Esophagus muscularis mucosa (tissue), 4 donors: ENCODE measurements around the gene PRKCE. TPM values are rescaled to one million over a fixed set of nuclear protein-coding genes. Genes with fewer than 3 reads are reported as not detected.

ENCODE experiments used
- DNase-seq: peaks from one replicate; pipeline ENCODE4 v3.0.0-alpha.2; 2017; ENCODE audit errors: extremely low spot score
- H3K27ac ChIP-seq, 4 donors: fragments of 200-600 bp; sonication (generic); replicated peaks in 1 of 4; 1 replicate in 3 of 4; 2 replicates in 1 of 4; pipeline ENCODE4 v1.5.1; 2016 to 2019; ENCODE audit warnings: mild to moderate bottlenecking in 1 of 4
- H3K27me3 ChIP-seq, 4 donors: fragments of 200-600 bp; sonication (generic); one replicate each; pipeline versions ENCODE4 v1.5.1 to v1.6.0; 2016 to 2019
- H3K36me3 ChIP-seq, 4 donors: fragments of 200-600 bp; sonication (generic); one replicate each; pipeline ENCODE4 v1.5.1; 2016 to 2019
- H3K4me1 ChIP-seq, 4 donors: fragments of 200-600 bp; sonication (generic); one replicate each; pipeline ENCODE4 v1.5.1; 2016 to 2019
- H3K4me3 ChIP-seq, 4 donors: fragments of 200-600 bp; sonication (generic); 1 replicate in 2 of 4; 2 replicates in 2 of 4; pipeline ENCODE4 v1.5.1; 2016 to 2019; ENCODE audit warnings: mild to moderate bottlenecking in 4 of 4, moderate library complexity in 1 of 4
- H3K9me3 ChIP-seq, 4 donors: fragments of 200-600 bp; sonication (generic); 1 replicate in 3 of 4; 2 replicates in 1 of 4; pipeline ENCODE4 v1.5.1; 2016 to 2019
- CTCF ChIP-seq, 3 experiments: fragments of 200-600 bp in 2 of 3; fragments of 450-650 bp in 1 of 3; sonication (generic) in 2 of 3; IDR thresholded peaks; one replicate each; pipeline ENCODE4 v1.5.1; 2017 to 2019; ENCODE audit warnings: antibody characterized with exemption in 3 of 3, mild to moderate bottlenecking in 2 of 3, moderate library complexity in 1 of 3
- EP300 ChIP-seq: sonication (generic); formaldehyde crosslinking; IDR thresholded peaks from one replicate; pipeline ENCODE4 v1.6.1; 2017; ENCODE audit warnings: antibody characterized with exemption
- POLR2A ChIP-seq: fragments of 450-650 bp; IDR thresholded peaks from one replicate; pipeline ENCODE4 v1.6.1; 2017; ENCODE audit warnings: antibody characterized with exemption, moderate library complexity, mild to moderate bottlenecking, low read depth
- POLR2AphosphoS5 ChIP-seq, 2 donors: sonication (generic); formaldehyde crosslinking; IDR thresholded peaks; one replicate each; pipeline ENCODE4 v1.6.1; 2017; ENCODE audit warnings: antibody characterized with exemption in 2 of 2
- WGBS: methylation state at CpG from one replicate; pipeline ENCODE4 v1.1.5; 2018; 5-methylcytosine and 5-hydroxymethylcytosine counted together
- intact Hi-C: fragments of 100-400 bp; cut with DNase I; formaldehyde crosslinking; loops from one replicate; pipeline ENCODE4 v1.15.1; 2023
- total RNA-seq, 4 donors: library from RNA; depleted of rRNA; stranded (reverse); fragments of >200 nt; gene quantifications; one replicate each; pipeline versions ENCODE4 v1.1.0 to v1.2.1, GENCODE V29; 2016

Gene PRKCE
- total RNA-seq, 4 donors from 2014 or later, result 11.6 to 21.1 (median 13.0) TPM

- no peaks in the 10 kb centered on the region for H3K36me3 ChIP-seq
- DNase-seq, result no peak
- no peak for TF ChIP-seq POLR2AphosphoS5 (IDR thresholded peaks at IDR 0.05)
- no peak for TF ChIP-seq EP300
- no peak for TF ChIP-seq POLR2A
- TF ChIP-seq CTCF (IDR thresholded peaks at IDR 0.05), result no peak
Observed at GRCh38 chr2:45712570-45712969, 61.1 kb downstream of the PRKCE start.

DNA sequence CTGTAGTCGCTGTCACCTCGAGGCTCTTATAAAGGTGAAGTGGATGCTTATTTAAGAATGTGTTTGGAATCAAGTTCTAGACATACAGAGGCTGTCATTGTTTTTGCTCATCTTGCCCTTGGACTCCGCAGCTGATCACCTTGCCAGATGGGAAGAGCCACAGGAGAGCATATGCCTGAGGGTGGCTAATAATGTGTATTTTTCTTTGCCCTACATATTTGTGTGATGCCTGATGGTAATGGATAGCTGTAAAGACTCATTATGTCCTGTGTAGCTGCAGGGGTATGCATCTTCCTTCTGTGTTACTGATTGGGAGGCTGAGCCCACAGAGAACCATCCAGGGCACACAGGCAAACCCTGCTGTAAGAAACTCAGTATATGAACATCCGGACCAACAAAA is 61.7 kb downstream of the PRKCE start:
- WGBS, result 73% methylated on average over 4 of the region's 4 CpGs
- TF ChIP-seq CTCF (IDR thresholded peaks at IDR 0.05) (no peak), EP300 (no peak), POLR2AphosphoS5 (IDR thresholded peaks at IDR 0.05) (no peak), POLR2A (no peak)

More at GRCh38 chr2:45712570-45712969, 61.1 kb downstream of the PRKCE start:
- Histone ChIP-seq H3K4me3 (no peak overlapping the region), H3K27me3 (no peaks in the 10 kb centered on the region), H3K4me1 (peaks cover 14 to 48% (median 36%) of the 10 kb centered on the region in 4 donors), H3K9me3 (no peaks in the 10 kb centered on the region), H3K27ac (no peak overlapping the region)
- intact Hi-C loops, result no loop called here
- 95% methylated on average over 3 of the region's 3 CpGs for WGBS

GRCh38 chr2:45713591-45713990 is 62.1 kb downstream of the PRKCE start:
- TF ChIP-seq POLR2A, result no peak
- no peak for TF ChIP-seq CTCF (IDR thresholded peaks at IDR 0.05)
- TF ChIP-seq EP300, result no peak
- TF ChIP-seq POLR2AphosphoS5 (IDR thresholded peaks at IDR 0.05), result no peak
- no peak for DNase-seq
- Histone ChIP-seq H3K9me3 (no peaks in the 10 kb centered on the region), H3K27ac (no peak overlapping the region), H3K36me3 (no peaks in the 10 kb centered on the region), H3K4me1 (peaks cover 14 to 43% (median 33%) of the 10 kb centered on the region in 4 donors), H3K4me3 (no peak overlapping the region), H3K27me3 (no peaks in the 10 kb centered on the region)
- intact Hi-C loops, result no loop called here

More for the DNA sequence above, 61.7 kb downstream of the PRKCE start:
- DNase-seq, result no peak
- Histone ChIP-seq H3K9me3 (no peaks in the 10 kb centered on the region), H3K27me3 (no peaks in the 10 kb centered on the region), H3K36me3 (no peaks in the 10 kb centered on the region), H3K4me1 (peaks cover 14 to 44% (median 33%) of the 10 kb centered on the region in 4 donors), H3K4me3 (no peak overlapping the region), H3K27ac (no peak overlapping the region)
- intact Hi-C loops, result no loop called here

DNA sequence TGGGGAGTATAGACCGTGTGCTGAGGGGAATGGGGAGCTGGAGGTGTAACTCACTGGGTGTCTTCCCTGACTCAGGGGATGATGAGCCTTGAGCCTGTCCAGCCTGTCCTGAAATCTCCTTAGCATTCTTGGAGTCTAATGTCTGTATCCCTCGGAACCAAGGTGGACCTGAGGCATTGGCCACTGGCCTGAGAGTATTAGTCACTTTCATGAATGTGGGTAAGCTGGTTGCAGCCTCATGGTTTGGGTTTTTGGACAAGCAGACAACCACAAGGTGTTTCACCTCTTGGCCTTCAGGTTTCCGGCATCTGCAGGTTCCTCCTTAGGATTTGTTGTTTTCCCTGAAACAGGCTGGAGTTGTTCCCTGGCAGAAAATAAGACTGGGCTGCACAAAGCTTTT is 63.2 kb downstream of the PRKCE start:
- Histone ChIP-seq H3K36me3 (no peaks in the 10 kb centered on the region), H3K4me1 (peaks cover 8 to 40% (median 28%) of the 10 kb centered on the region in 4 donors), H3K27me3 (no peaks in the 10 kb centered on the region), H3K9me3 (no peaks in the 10 kb centered on the region), H3K27ac (no peak overlapping the region), H3K4me3 (no peak overlapping the region)
- whole genome bisulfite sequencing, result 96% methylated on average over 2 of the region's 3 CpGs
- TF ChIP-seq EP300 (no peak), POLR2A (no peak), CTCF (IDR thresholded peaks at IDR 0.05) (no peak), POLR2AphosphoS5 (IDR thresholded peaks at IDR 0.05) (no peak)
- DNase-seq, result no peak
- intact Hi-C loops, result no loop called here
